NB4 (cell line): ENCODE data around the gene SCG5.

ENCODE experiments used
- DNase-seq: peaks from one replicate; pipeline ENCODE4 v3.0.0; 2010; ENCODE audit warnings: low read depth
- H3K4me3 ChIP-seq: one replicate; pipeline ENCODE4 v1.5.1; 2011; ENCODE audit warnings: mild to moderate bottlenecking, low read depth, low read length, moderate library complexity
- CTCF ChIP-seq: IDR thresholded peaks from one replicate; pipeline ENCODE4 v1.5.1; 2012; ENCODE audit warnings: low read depth, low read length
- MAX ChIP-seq: IDR thresholded peaks from 2 replicates; pipeline ENCODE4 v1.6.1; 2011; ENCODE audit warnings: low read depth, low read length
- MYC ChIP-seq: IDR thresholded peaks from 2 replicates; pipeline ENCODE4 v1.6.1; 2011; ENCODE audit warnings: low read depth, low read length
- POLR2A ChIP-seq: IDR thresholded peaks from 2 replicates; pipeline ENCODE4 v1.6.1; 2011; ENCODE audit warnings: mild to moderate bottlenecking; ENCODE audit not compliant: insufficient read length; ENCODE audit errors: extremely low read depth

Gene SCG5

GRCh38 chr15:32721596-32721995, 80.1 kb downstream of the SCG5 start:
- DNase-seq = no peak
- H3K4me3 ChIP-seq = no peak overlapping the region
- no peak for TF ChIP-seq POLR2A
- TF ChIP-seq CTCF = no peak
- no peak for TF ChIP-seq MYC
- TF ChIP-seq MAX = no peak

- no peak overlapping the region for H3K4me3 ChIP-seq
- no peak for DNase-seq
- TF ChIP-seq MYC = no peak
- TF ChIP-seq POLR2A = no peak
- TF ChIP-seq CTCF = no peak
- no peak for TF ChIP-seq MAX
Measured at GRCh38 chr15:32722136-32722535, 80.6 kb downstream of the SCG5 start.

GRCh38 chr15:32723171-32723948, 81.8 kb downstream of the SCG5 start:
- no peak for DNase-seq
- TF ChIP-seq CTCF (no peak), MYC (no peak), MAX (no peak), POLR2A (no peak)
- H3K4me3 ChIP-seq = no peak overlapping the region

- no peak overlapping the region for H3K4me3 ChIP-seq
- DNase-seq = no peak
- TF ChIP-seq POLR2A (no peak), MAX (no peak), MYC (no peak), CTCF (no peak)
Measured at GRCh38 chr15:32729700-32730395, 88.3 kb downstream of the SCG5 start.

- TF ChIP-seq MYC (no peak), CTCF (no peak), POLR2A (no peak)
- no peak for DNase-seq
Measured at GRCh38 chr15:32730677-32731654, 89.5 kb downstream of the SCG5 start.

More at GRCh38 chr15:32730677-32731654, 89.5 kb downstream of the SCG5 start:
- no peak overlapping the region for H3K4me3 ChIP-seq
